CD4-positive, alpha-beta T cell treated with Interferon alpha-2 for 1 hour (primary cell): ENCODE measurements around the gene DLGAP1.
A peak's percentile ranks its signal among the peaks of the same experiment; 100 is the strongest.

Experiments
- DNase-seq, 2 donors: peaks; one replicate each; pipeline ENCODE4 v3.0.0-alpha.2; 2020 to 2022

DLGAP1 gene

DNA sequence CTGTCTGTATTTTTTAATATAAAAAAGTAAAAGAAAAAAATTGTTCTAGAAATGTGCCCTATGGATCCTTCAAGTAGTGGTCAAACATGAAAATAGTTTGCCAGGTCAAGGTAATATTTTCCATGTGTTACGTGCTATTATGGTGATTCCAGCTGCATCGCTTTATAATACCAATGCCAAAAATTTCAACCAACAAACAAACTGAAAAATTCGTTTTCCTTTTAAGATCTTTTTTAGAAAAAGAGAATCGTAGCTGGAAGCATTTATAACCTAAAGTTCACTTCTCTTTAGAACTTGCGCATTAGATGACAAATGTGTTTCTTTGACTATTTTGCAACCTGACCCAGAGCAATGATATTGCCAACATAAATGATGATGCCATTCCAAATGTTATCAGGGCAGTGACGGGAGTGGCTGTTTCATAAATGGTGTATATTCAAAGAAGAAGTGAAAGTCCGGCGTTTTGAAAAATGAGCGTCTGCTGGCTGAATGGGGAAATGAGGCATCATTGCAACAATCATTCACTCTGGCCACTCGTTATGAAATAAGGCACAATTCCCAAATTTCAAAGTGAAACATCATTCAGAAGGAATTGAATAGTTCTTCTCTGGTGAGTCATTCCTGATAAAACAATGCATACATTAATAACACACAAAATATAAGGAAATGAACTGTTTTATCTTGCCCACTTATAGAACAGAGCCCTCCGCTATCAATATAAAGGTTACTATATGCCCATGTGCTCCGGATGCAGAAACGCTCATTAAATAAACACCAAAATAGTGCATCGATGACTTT lies 707.7 kb downstream of the DLGAP1 start:
- peak; percentile 29 to 62 for DNase-seq

DNA sequence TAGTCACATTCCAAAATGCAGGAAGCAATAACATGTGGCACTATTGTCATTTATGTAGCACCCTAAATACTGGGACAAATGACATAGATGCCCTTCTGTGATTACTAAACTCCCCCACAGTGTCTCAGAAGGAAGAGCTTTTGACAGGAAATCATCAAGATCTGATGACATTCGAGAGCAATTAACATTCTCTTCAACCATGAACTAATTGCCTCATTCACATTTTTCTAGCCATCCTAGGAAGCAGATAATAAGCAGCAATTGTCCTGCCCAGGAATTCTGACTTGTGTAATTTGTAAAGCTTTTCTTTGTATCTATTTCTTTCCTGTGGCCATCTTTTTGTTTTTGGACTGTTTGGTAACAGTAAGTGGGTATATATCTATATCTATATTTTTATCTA lies 712.6 kb downstream of the DLGAP1 start:
- DNase-seq = no peak

DNA sequence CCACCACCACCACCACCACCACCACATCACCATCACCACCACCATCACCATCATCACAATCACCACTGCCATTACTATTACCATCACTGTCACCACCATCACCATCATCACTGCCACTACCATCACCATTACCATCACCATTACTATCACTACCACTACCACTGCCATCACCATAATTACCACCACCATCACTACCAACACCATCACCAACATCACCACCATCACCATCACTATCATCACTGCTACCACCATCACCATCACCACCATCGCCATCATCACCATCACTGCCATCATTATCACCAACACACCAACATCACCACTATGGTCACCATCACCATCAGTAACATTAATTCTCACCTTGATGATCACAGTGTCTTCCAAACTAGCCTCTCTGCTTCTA lies 713.8 kb downstream of the DLGAP1 start:
- DNase-seq = no peak

DNA sequence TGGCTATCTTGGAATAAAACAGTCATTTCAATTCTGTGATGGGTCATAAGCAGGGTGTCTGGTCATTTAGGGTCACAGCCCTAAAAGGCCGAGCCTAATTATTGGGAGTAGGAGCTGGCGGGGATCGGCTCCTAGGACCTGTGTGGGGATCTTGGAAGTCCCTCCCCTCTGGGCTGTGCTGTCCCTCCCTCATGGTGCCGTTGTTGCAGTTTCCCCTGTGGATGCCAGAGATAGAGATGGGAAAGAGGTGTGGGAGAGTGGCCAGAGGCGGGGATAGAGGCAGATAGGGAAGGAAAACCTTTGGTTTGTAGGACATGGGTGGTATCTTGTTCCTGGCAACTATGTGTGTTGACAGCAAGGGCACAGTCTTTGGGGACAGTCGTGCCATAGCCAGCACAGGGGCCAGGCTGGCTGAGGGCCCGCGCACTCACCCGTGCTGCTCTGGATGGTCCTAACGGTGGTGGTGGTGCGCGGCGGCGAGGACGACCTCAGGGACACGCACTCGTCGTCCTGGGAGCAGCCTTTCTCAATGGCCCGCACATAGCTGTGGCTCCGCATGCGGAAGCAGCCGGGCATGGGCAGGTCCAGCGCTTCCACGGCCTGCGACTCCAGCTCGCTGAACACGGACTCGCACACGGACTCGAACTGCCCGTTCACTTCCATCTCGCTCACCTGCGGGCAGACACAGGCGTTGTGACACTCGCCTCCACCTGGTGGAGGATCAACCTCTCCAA lies 726.2 kb downstream of the DLGAP1 start:
- no peak for DNase-seq

DNA sequence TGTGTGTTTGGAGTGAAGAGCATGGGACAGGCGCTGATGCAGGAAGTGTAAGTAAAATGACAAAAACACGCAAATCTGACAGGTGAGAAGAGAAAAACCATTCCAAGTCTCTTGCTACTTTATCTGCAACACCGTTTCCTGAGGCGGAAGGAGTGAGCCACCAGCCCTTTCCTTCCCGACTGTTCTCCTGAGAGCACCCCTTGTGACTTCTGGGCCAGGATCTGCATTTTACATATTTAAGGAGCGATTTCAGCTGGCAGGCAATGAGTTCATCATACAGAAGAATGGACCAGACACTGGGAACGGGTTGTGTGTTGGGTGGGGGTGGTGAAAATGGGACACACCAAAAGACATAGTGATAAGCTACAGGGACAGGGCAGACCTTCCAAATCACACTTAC lies 727.8 kb downstream of the DLGAP1 start:
- no peak for DNase-seq

DNA sequence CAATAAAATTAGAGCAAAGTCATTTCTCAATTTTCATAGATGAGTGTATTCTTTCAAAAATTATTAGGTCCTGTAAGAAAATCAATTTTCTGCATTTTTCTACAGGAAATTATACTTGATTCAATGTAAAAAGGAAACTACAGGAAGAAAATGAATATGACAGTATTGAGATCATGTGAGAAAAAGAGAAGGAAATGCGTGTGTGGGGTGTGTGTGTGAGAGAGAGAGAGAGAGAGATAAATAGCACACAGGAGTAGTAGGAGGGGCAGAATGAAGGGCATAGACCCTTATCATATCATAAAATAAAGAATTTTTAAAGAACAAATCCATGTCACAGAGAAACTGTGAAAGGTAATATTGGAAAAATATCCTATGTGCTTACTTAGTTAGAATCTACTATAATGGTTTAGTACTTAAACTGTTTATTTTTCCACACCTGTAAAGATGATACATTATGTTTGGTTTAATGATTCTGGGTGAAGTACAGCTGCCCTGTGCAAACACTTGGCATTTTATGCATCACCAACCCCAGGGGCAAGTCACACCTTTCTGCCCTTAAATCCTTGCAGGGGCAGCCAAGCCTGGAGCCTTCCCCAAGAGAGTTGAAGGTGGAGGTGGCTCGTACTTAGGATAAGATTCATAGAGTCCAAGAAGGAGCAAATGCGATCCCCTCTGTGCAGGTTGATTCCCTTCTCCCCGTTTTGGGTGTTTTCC lies 728.7 kb downstream of the DLGAP1 start:
- DNase-seq = no peak

DNA sequence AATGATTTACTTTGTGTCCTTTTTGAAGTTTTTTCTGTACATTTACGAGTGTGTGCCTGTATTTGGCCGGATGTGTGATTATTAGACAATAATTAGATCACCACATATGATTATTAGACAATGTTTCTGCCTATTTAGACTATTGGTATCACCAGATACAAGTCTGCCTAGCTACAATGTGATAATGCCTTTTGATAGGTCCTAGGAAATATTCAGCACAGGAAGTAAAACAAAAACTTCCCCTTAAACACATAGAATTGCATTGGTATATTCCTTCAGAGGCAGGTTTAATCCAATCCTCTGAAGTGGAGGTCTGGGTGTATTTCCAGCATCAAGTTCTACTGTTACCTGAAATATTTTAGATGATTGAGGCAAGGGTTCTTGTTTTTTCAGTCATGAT lies 730.0 kb downstream of the DLGAP1 start:
- no peak for DNase-seq

DNA sequence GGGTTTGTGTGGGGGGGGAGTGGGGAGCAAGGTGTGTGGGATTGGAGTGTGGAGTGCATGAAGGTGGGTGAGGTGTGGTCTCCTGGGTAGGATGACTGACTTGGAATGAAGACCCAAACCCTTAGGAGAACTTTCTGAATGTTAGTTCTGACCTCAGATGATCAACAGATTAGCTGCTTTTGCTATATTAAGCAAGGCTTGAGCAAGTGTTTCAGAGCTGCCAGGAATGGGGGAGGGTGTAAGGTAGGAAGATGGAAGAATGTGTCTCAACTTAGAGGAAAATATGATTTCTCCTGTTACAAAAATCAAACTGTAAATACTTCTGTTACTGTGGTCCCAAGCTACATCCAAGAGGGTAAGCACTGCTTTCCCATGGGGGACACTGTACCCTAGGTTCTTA lies 731.6 kb downstream of the DLGAP1 start:
- DNase-seq = no peak

DNA sequence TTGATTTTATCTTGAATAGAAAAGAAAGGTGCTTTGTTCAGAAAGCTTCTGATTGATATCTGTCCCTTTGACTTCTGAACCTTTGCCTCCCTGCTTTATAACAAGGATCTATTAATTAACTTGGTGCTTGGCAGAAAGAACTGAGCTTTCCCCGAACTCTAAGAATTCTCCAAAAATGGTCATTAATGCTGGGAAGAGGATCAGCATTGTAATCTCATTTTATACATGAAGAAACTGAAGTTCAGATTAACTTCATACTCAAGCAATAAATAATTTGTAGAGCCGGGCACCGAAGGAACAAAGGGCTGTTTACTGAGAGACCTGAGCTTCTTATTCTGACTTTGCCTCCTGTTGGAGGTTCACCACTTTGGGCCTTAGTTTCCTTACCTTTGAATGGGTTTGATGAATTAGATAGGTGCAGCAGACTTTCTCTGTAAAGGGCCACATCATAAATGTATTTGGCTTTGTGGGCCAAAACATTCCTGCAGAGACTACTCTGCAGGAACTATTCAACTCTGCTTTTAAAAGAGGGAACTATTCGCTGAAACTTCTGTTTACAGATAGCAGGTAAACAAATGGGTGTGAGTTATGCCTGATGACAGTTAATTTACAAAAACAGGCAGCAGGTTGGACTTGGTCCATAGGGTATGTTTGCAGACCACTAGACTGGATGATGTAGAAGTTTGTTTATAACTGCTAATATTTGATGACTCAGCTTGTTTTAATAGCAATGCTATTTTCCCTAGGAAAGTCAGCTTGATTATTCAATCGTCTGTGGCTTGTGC lies 732.3 kb downstream of the DLGAP1 start:
- no peak for DNase-seq

DNA sequence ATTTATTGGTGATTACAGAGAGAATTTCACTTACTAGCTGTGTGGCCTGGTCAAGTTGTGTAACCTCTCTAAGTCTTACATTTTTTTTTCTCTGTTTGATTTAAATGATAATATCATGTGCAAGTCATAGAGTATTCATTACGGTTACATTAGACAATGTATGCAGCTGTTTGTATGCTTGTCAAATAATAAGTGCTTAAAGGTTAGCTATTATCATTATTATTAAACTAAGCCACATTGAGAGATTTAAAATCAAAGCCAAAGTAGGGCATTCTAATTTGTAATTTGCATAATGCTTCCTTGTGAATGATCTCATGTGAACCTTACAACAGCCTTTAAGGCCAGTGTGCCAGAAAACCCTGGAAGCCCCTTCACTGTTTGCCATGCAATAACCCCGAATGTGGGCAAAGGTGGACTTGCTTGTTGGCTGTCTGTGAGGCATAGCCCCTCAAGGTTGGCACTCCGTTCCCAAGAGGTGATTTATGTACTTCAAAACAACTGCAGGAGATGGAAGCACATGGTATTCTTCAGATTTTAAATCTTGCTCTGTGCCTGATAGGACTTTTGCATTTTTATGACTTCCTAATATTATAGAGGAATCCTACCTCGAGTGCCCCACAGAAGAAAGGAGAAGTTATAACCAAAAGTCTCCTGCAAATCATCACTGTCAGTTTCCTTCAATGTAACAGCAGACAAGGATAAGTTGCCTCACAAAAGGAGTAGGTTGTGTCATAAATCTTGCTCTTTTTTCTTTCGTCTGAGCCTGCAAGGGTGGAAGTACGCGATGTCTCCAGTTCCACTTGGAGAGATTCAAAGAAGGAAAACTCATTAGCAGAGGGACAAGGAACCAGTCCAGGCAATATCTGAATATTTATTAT lies 733.1 kb downstream of the DLGAP1 start:
- no peak for DNase-seq

DNA sequence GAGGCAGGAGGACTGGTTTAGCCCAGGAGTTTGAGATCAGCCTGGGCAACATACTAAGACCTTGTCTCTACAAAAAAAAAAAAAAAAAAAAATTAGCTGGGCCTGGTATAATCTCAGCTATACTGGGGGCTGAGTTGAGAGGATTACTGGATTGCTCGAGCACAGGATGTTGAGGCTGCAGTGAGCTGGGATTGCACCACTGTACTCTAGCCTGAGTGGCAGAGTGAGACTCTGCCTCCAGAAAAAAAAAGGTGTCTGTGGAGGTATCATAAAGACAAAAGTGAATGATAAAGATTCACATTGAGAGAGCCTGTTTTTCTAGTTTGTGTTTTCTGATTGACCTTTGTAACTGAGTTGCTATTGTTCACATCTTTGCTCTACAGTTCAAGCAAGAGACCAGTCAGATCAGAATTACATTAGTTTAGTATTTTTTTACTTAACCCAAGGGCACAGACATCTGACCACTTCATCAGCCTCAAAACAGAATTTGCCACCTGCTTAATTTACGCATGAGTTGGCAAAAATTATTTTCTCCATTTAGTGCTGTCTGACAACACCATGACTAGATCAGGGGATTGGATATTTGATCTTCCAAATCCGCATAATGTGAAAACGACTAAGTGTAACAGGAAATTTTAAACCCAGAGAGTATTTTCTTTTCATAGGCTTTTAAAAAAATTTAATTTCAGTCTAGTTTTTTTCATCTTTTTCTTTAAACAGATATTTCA lies 734.1 kb downstream of the DLGAP1 start:
- DNase-seq = no peak

DNA sequence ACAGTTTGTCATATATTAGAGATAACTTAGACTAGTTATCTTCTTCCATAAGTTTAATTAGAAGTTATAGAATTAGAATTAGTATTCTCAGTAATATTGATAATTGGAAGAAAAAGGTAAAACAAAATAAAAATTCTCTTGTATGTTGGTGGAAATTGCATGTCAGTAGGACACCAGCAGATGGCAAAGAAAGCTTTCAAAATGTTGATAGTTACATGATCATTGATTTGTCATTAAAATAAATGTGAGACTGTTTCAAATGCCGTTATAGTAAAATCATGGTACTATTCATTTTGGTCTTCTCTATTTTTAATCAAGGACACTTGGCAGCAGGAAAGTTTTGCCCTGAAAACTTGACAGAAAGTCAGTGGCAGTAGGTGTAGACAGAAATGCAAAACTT lies 734.9 kb downstream of the DLGAP1 start:
- DNase-seq = no peak

DNA sequence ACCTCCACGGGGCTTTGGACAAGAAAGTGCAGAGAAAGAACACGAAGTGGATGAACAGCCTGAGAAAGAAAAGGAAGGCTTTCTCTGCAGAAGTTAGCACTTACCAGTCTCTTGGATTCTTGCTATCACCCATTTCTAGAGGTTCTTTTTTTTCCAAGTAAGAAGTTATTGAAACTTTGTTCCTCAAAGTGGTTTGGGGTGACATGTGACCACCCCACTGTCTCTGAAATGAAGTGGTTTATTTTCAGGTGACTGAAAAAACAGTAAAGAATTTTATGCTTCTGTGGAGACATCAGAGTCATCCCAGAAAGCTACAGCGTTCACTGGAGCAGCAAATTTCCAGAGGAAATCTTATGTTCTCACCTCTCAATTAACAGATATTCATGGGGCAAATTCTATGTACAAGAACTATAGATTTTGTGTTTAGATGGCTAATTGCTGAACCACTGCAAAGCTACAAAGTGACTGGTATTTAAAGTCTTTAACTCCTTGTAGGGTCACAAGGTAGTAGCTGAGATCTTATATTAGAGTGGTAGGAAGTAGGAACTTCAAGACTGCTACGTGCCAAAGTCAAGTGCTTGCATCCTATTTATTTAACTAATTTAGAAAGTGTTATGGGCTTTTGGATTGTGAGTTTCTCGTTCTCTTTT lies 737.6 kb downstream of the DLGAP1 start:
- no peak for DNase-seq

DNA sequence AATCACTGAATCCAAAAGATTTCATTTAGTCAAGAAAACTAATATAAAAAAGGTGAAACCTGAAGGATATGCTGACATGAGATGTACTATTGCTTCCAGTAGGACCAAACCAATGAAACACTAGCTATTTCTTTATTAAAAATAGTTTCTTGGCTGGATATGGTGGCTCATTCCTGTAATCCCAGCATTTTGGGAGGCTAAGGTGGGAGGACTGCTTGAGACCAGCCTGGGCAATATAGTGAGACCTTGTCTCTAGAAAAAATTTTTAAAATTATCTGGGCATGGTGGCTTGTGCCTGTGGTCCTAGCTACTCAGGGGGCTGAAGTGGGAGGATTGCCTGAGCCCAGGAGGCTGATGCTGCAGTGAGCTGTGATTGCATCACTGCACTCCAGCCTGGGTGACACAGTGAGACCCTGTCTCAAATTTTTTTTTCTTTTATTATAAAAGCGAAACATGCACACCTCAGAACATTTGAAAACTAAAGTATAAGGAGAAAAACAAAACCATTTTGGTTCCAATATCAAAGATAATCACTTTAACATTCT lies 738.9 kb downstream of the DLGAP1 start:
- DNase-seq = no peak

DNA sequence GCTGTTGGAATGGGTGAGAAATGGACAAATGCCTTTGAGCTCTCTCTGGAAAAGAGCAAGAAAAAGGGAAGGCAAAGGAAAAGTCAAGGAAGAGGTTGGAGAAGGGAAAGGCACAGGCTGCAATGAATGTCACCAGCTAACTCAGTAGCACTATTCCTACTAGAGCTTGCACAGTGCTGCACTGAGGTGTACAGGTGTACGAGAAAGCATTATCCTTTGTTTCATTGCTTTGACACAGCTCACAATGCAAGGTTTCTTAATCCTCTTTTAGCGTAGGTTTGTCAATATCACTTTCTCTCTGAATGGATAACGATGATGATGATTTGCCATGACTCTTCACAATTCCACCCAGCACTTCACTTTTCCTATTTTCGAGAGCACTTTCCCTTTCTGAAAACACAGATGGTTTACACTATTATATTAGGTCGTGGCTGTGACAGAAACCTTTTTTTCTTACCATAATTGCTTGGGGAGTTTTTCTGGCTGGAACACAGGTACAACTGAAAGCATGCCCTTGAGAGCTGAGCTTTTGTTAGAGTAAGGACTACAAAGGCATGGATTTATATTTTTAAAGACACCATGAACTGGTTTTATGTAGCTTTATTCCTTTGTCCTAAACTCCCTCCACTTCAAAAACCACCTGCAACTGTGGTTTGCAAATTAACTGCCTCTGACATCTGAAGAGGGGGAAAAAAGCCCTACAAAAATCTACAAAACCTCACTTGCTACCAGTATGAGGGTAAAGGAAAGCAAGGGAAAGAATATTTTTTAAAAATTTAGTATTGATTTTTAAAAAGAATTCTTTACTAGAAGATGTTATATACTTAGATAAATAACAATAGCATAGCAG lies 739.7 kb downstream of the DLGAP1 start:
- DNase-seq = no peak

DNA sequence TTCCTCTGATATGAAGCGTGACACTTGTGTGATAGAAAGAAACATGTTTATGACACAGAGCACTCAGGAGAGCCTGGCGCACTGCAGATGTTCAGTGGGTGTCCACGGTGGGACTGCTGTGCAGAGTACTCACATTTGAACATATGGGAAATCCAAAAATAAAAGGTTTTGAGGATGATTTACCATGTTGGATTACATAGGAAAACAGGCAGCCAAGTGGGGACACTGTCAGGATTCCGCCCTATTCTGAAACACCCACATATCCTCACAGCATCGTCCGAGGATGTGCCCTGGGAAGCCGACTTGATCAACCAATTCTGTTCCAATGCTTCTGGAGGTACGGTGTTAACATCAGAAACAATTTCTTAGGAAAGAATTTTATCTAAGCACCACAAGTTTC lies 741.4 kb downstream of the DLGAP1 start:
- DNase-seq = no peak

DNA sequence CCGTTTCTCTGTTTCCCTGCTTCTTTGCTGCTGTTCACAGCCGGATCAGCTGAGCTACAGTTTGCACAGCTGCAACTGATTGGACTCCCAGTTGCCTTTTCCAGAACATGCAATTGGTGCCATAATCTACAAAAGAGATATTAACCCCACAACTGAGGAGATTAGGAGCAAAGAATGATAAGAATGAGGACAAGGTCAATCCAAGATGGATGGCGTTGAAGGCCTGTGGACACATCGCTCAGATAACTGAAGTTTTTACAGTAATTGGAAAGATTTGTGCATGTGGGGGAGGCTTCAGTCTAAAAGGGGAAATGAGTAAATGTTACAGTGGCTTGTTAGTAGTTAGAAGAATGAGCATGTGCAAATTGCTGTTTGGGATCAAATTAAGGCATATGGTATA lies 741.9 kb downstream of the DLGAP1 start:
- DNase-seq = no peak

DNA sequence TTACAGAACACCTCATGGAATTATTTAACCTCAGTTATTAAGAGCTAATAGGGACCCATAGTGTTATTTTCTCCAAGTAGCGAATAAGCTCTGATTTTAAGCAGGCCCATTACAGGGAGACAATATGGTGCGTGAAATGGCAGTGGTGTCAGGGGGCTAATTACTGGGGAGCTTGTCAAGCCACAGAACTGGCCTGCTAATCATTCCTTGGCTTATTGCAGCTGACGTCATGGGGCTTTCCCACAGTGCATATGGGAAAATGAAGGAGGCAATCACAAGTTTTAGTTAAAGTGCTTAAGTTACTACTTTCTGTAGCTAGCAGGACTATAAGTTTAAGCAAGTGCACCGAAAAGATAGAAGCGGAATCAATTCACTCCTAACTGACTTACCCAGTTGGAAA lies 742.6 kb downstream of the DLGAP1 start:
- DNase-seq = no peak

DNA sequence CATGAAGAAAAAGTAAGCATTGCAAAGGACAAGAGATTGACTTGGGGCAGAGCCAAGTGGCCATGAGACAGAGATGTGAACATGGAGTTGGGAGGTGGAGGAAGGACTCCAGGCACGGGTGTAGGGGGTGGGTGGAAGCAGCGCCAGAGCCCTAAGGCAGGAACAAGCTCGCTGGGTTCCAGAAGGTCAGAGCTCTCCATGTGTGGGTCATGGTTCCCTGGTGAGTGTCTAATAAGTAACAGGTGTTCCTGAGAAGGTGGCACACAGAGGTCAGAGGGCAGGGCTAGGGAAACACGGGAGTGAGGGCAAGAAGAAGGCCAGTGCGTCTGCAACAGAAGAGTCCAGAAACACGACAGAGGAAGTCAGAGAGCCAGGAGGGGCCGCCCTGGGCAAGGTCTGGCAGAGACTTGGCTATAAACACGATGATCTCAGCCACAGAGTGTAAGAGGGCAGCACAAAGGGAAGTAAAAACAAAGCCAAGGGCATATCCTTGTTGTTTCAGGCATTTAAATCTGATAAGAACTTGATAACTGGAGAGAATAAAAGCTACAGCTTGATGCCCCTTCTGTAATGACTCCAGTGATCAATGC lies 744.3 kb downstream of the DLGAP1 start:
- peak in 1 of 2 donors; percentile 33 for DNase-seq
